Caco-2 (cell line): ENCODE results near the gene HSPH1. TPM values are rescaled to one million over a fixed set of nuclear protein-coding genes. Genes with fewer than 3 reads are reported as not detected.

Experiments
- BruUV-seq: library from RNA; stranded (reverse); fragments of 400-500 nt; replicated peaks from 2 replicates; lab custom pipeline; 2021; lab: Mats Ljungman, UMichigan
- CTCF ChIA-PET: fragments of 300-600 bp; sonication (Branson Sonifier 250); formaldehyde crosslinking; loops from one replicate; lab custom pipeline; 2022; ENCODE audit warnings: antibody characterized with exemption; lab: Charles Lee
- POLR2A ChIA-PET: fragments of 300-600 bp; sonication (Branson Sonifier 250); formaldehyde crosslinking; loops from one replicate; lab custom pipeline; 2022; ENCODE audit warnings: antibody characterized with exemption; lab: Charles Lee
- DNase-seq, 2 experiments: peaks; one replicate each; pipeline versions ENCODE4 v3.0.0 to v3.0.0-alpha.2; 2020 to 2022
- H3K27me3 ChIP-seq: replicated peaks from 2 replicates; pipeline ENCODE4 v1.6.0; 2011; ENCODE audit warnings: low read length; ENCODE audit not compliant: control insufficient read depth, insufficient read depth
- H3K36me3 ChIP-seq: 2 replicates; pipeline ENCODE4 v1.5.1; 2011; ENCODE audit warnings: low read length; ENCODE audit not compliant: control insufficient read depth, insufficient read depth
- H3K4me1 ChIP-seq: fragments of 250-450 bp; sonication (Bioruptor Pico); 2 replicates; pipeline ENCODE4 v1.5.1; 2020; ENCODE audit warnings: mild to moderate bottlenecking
- H3K4me3 ChIP-seq: 2 replicates; pipeline ENCODE4 v1.5.1; 2011; ENCODE audit warnings: low read depth, mild to moderate bottlenecking, control low read depth, low read length
- H3K9me3 ChIP-seq: fragments of 250-450 bp; sonication (Bioruptor Pico); 2 replicates; pipeline ENCODE4 v1.5.1; 2020; ENCODE audit warnings: mild to moderate bottlenecking, moderate library complexity
- H3K27ac Mint-ChIP-seq: one replicate; pipeline ENCODE4 v1.8.0; 2022; ENCODE audit warnings: mixed read lengths; ENCODE audit not compliant: unreplicated experiment
- H3K27me3 Mint-ChIP-seq: one replicate; pipeline ENCODE4 v1.8.0; 2022; ENCODE audit warnings: mixed read lengths; ENCODE audit not compliant: insufficient read depth, unreplicated experiment
- H3K36me3 Mint-ChIP-seq: one replicate; pipeline ENCODE4 v1.8.0; 2022; ENCODE audit warnings: mild to moderate bottlenecking, mixed read lengths; ENCODE audit not compliant: insufficient read depth, unreplicated experiment
- H3K4me1 Mint-ChIP-seq: one replicate; pipeline ENCODE4 v1.8.0; 2022; ENCODE audit warnings: low read depth, mixed read lengths; ENCODE audit not compliant: unreplicated experiment
- H3K4me3 Mint-ChIP-seq: one replicate; pipeline ENCODE4 v1.8.0; 2022; ENCODE audit warnings: mild to moderate bottlenecking, moderate library complexity, mixed read lengths; ENCODE audit not compliant: unreplicated experiment
- H3K9me3 Mint-ChIP-seq: one replicate; pipeline ENCODE4 v1.8.0; 2022; ENCODE audit warnings: mixed read lengths; ENCODE audit not compliant: unreplicated experiment
- CTCF ChIP-seq, 2 experiments: fragments of 200-600 bp in 1 of 2; IDR thresholded peaks; 1 replicate in 1 of 2; 2 replicates in 1 of 2; pipeline versions ENCODE4 v1.5.1 to v1.8.0; 2011 to 2022; ENCODE audit warnings: antibody characterized with exemption in 1 of 2, control low read depth in 1 of 2, inconsistent platforms in 1 of 2, low read depth in 1 of 2, low read length in 1 of 2, mild to moderate bottlenecking in 1 of 2, moderate library complexity in 1 of 2; ENCODE audit not compliant: insufficient read depth in 1 of 2, severe bottlenecking in 1 of 2, unreplicated experiment in 1 of 2
- intact Hi-C: fragments of 100-400 bp; cut with micrococcal nuclease; formaldehyde crosslinking; loops from one replicate; pipeline ENCODE4 v1.10.0; 2022; ENCODE audit not compliant: unreplicated experiment
- total RNA-seq: library from RNA; stranded (reverse); gene quantifications from 2 replicates; pipeline ENCODE4 v1.2.3, GENCODE V29; 2022

HSPH1 gene
- total RNA-seq, 1 experiment from 2014 or later: 141 TPM

- intact Hi-C loops: no loop called here
- Histone ChIP-seq H3K36me3 (peaks cover 2% of the 10 kb centered on the region), H3K4me3 (no peak overlapping the region), H3K27me3 (no peaks in the 10 kb centered on the region), H3K4me1 (no peaks in the 10 kb centered on the region), H3K9me3 (no peaks in the 10 kb centered on the region)
- no peaks in the 10 kb centered on the region for H3K4me1 Mint-ChIP-seq
- H3K27ac Mint-ChIP-seq: no peak overlapping the region
- ChIA-PET CTCF (no interaction called here), POLR2A (no interaction called here)
- TF ChIP-seq CTCF (IDR thresholded peaks at IDR 0.05; ENCODE audit: insufficient read depth in 1 of 2, low read depth in 1 of 2, low read length in 1 of 2, severe bottlenecking in 1 of 2, unreplicated experiment in 1 of 2): no peak
- BruUV-seq: no TSS peak
- no peaks in the 10 kb centered on the region for H3K9me3 Mint-ChIP-seq
- no peak overlapping the region for H3K4me3 Mint-ChIP-seq
- no peak for DNase-seq
- peaks cover 85% of the 10 kb centered on the region for H3K36me3 Mint-ChIP-seq
- no peaks in the 10 kb centered on the region for H3K27me3 Mint-ChIP-seq
These were observed 16.3 kb downstream of the HSPH1 start for GRCh38 chr13:31145417-31145816.

DNA sequence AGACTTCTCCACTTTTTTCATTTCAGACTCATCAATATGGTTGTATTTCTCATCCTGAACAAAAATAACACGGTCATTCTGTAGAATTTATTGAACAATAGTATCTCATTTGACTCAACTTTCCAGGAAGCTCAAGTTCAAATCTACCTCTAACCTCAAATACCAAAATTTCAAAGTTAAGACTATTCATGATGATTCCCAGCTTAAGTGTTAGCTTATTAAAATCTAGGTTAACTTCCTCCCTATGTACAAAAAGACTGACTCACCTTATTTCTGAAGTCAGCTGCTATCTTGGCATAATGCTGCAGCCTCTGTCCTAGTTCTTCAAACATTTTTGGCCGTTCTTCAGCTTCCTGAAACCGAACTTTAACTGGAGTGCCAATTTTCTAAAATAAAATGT, 23.2 kb downstream of the HSPH1 start:
- no peak overlapping the region for H3K4me3 Mint-ChIP-seq
- Histone ChIP-seq H3K36me3 (no peaks in the 10 kb centered on the region; the same call in 1 of the 2 replicates), H3K27me3 (no peaks in the 10 kb centered on the region), H3K9me3 (no peaks in the 10 kb centered on the region), H3K4me1 (no peaks in the 10 kb centered on the region), H3K4me3 (no peak overlapping the region)
- H3K27me3 Mint-ChIP-seq: no peaks in the 10 kb centered on the region
- BruUV-seq: no TSS peak
- H3K4me1 Mint-ChIP-seq: no peaks in the 10 kb centered on the region
- H3K36me3 Mint-ChIP-seq: peaks cover 88% of the 10 kb centered on the region
- no peaks in the 10 kb centered on the region for H3K9me3 Mint-ChIP-seq
- POLR2A ChIA-PET: no interaction called here
- DNase-seq: no peak
- CTCF ChIA-PET: no interaction called here
- intact Hi-C loops: no loop called here
- H3K27ac Mint-ChIP-seq: no peak overlapping the region
- TF ChIP-seq CTCF (IDR thresholded peaks at IDR 0.05; ENCODE audit: insufficient read depth in 1 of 2, low read depth in 1 of 2, low read length in 1 of 2, severe bottlenecking in 1 of 2, unreplicated experiment in 1 of 2): no peak

- no peaks in the 10 kb centered on the region for H3K9me3 ChIP-seq
- H3K36me3 ChIP-seq: no peaks in the 10 kb centered on the region; the same call in 1 of the 2 replicates
- Mint-ChIP-seq H3K4me3 (no peak overlapping the region), H3K27ac (no peak overlapping the region), H3K4me1 (no peaks in the 10 kb centered on the region), H3K36me3 (peaks cover 85% of the 10 kb centered on the region), H3K27me3 (no peaks in the 10 kb centered on the region), H3K9me3 (no peaks in the 10 kb centered on the region)
- no peaks in the 10 kb centered on the region for H3K4me1 ChIP-seq
- intact Hi-C loops: no loop called here
- ChIA-PET CTCF (no interaction called here), POLR2A (no interaction called here)
- H3K4me3 ChIP-seq: no peak overlapping the region
- TF ChIP-seq CTCF (IDR thresholded peaks at IDR 0.05; ENCODE audit: insufficient read depth in 1 of 2, low read depth in 1 of 2, low read length in 1 of 2, severe bottlenecking in 1 of 2, unreplicated experiment in 1 of 2): no peak
- BruUV-seq: TSS peak; percentile 81
- DNase-seq: no peak
- no peaks in the 10 kb centered on the region for H3K27me3 ChIP-seq
These were observed 25.0 kb downstream of the HSPH1 start for GRCh38 chr13:31136724-31137123.
